Effector CD8-positive, alpha-beta T cell (primary cell): ENCODE data around the gene ZNF569.
"Not testable (repeated sequence)": the region's sequence is repeated elsewhere in the genome, so short reads cannot be mapped to it uniquely, and the experiment has no call there.

ENCODE experiments used
- DNase-seq: peaks from one replicate; lab custom pipeline; 2025; lab: John Stamatoyannopoulos, UW

Gene ZNF569

DNA sequence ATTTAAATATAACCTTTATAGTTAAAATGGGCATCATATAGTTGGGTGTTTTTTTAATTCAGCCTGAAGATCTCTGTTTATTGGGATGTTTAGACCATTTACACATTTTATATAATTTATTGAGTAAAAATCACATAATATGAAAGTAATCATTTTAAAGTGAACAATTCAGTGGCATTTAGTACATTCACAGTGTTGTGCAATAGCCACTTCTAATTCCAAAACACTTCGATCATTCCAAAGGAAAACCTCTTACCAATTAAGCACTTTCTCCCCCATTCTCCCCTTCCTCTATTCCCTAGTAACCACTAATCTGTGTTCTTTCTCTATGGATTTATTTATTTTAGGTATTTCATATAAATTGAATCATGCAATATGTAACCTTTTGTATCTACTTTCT, 66.2 kb downstream of the ZNF569 start:
- no peak for DNase-seq

DNA sequence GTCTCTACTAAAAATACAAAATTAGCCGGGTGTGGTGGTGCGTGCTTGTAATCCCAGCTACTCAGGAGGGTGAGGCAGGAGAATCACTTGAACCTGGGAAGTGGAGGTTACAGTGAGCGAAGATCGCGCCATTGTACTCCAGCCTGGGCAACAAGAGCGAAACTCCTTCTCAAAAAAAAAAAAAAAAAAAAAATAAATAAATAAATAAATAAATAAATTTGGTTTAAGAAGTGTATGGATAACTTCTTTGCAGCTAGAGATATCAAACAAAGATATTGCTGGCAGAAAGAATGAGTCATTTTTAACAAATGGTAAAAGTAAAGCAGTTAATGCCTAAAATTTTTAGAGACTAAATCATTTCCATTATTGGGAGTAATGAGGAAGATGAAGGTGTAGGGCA, 75.8 kb downstream of the ZNF569 start:
- not testable (repeated sequence) for DNase-seq

DNA sequence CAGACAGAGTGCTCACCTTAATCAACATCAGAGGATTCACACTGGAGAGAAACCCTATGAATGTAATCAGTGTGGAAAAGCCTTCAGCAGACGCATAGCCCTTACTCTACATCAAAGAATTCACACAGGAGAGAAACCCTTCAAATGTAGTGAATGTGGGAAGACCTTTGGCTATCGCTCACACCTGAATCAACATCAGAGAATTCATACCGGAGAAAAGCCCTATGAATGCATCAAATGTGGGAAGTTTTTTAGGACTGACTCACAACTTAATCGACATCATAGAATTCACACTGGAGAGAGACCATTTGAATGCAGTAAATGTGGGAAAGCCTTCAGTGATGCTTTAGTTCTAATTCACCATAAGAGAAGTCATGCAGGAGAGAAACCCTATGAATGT, 78.0 kb downstream of the ZNF569 start:
- no peak for DNase-seq

DNA sequence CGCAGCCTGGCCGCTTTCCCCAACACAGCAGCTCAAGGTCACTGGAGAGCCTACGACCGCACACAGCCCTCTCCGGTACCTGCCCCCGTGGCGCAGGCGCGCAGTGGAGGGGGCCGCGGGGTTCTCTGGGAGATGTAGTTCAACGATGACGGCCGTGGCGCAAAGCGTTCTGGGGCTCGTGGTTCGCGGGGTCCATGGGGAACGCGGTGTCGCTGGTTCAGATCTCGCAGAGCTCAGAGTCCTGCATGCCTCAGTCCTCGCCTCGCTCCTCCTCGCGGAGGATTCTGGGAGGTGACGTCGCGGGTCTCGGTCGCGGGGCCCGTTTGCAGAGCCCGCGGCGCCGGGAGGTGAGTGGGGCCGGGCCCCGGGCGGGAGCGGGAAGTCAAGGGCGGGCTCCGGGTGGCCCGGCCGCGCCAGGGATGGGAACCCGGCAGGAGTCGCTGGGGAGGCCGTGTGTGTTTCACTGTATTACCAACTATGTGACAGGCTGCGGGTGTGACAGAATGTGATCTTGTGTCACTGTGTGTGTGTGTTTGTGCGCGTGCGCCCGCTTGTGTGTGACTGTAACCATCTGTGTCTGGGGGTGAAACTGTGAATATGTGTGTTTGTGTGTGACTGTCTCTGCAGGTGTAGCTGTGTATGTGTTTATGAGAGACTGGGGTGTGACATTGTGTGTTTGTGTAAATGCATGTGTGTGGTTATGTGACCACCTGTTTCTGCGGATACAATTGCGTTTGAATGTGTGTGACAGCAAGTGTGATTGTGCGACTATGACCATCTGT, 96.2 kb downstream of the ZNF569 start, which contains the start of gene ZNF527:
TSS of gene ZNF527 (plus strand) at position 220 of the 782 bp plus-strand sequence. CDS start 3,100 bp downstream, outside the sequence.
- DNase-seq: peak; percentile 95

DNA sequence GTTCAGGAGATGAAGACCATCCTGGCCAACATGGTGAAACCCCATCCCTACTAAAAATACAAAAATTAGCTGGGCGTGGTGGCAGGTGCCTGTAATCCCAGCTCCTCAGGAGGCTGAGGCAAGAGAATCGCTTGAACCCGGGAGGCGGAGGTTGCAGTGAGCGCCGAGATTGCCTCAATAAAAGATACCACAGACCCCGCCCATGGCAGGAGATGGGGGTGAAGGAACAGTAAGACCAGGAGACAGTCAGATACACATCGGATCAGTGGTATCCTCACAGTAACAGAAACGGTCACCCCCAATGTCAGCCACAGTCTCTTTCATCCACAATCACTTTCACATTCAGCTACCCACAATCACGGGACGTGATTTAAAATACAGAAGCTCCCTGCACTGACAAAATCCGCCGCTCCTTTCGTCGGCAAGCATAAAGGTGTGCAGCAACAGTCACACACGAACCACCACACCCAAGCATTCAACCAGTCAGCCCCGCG, 96.8 kb downstream of the ZNF569 start:
- not testable (repeated sequence) for DNase-seq

DNA sequence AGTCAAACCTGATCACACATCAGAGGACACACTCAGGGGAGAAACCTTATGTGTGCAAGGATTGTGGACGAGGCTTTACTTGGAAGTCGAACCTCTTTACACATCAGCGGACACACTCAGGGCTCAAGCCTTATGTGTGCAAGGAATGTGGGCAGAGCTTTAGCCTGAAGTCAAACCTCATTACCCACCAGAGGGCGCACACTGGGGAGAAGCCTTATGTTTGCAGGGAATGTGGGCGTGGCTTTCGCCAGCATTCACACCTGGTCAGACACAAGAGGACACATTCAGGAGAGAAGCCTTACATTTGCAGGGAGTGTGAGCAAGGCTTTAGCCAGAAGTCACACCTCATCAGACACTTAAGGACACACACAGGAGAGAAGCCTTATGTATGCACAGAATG, 104.5 kb downstream of the ZNF569 start:
- no peak for DNase-seq

DNA sequence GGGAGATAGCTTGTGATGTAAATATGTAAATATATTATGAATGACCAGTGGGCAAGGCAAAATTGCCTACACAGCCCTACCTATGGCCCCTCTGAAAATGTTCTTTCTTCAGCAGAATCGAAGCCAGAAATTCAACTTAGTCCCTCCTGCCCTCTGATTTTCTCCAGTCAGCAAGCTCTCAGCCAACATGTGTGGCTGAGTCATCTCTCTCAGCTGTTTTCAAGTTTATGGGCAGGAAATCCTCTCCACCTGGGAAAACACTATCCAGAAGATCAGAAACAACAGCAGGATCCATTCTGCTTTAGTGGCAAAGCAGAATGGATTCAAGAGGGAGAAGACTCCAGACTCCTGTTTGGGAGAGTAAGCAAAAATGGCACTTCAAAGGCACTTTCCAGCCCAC, 105.2 kb downstream of the ZNF569 start:
- no peak for DNase-seq
